K562 (cell line): ENCODE measurements around the gene NPR3. TPM values are rescaled to one million over a fixed set of nuclear protein-coding genes. Genes with fewer than 3 reads are reported as not detected.

Source experiments
- ATAC-seq: fragments of 200-7000 bp; cut with Tn5 transposase; 3 replicates; pipeline ENCODE4 v1.9.1; 2020; ENCODE audit warnings: moderate library complexity
- BruUV-seq: library from RNA; stranded (reverse); fragments of 400-500 nt; replicated peaks from 2 replicates; lab custom pipeline; 2021; lab: Mats Ljungman, UMichigan
- CTCF ChIA-PET: fragments of 300-600 bp; formaldehyde crosslinking; extraction: SDS; loops from one replicate; lab custom pipeline; 2021; ENCODE audit warnings: low intra/inter-chr PET ratio; lab: Yijun Ruan, JAX
- POLR2A ChIA-PET: fragments of 300-600, 350-650 bp; sonication (Branson Sonifier 250); formaldehyde crosslinking; extraction: SDS; loops from one replicate; lab custom pipeline; 2021; ENCODE audit warnings: antibody characterized with exemption, inconsistent platforms; lab: Yijun Ruan, JAX
- DNase-seq, 4 experiments: peaks; one replicate each; pipeline versions ENCODE4 v3.0.0 to v3.0.0-alpha.2; 2011 to 2018; ENCODE audit warnings: low spot score in 3 of 4, mixed read lengths in 3 of 4; ENCODE audit errors: extremely low read depth in 1 of 4
- FAIRE-seq: peaks from 2 replicates; lab custom pipeline; 2011; peaks lifted over from hg19 to GRCh38; lab: Jason Lieb, UNC
- H2AFZ ChIP-seq: 2 replicates; pipeline ENCODE4 v1.6.0; 2011; ENCODE audit warnings: low read depth, low read length, control low read depth, inconsistent platforms
- H3K27ac ChIP-seq: fragments of 200-600 bp; 3 replicates; pipeline ENCODE4 v1.8.0; 2011; ENCODE audit warnings: low read depth, mild to moderate bottlenecking, control low read depth, inconsistent platforms, low read length, moderate library complexity, mixed read lengths; ENCODE audit errors: extremely low read depth
- H3K27me3 ChIP-seq, 2 experiments: fragments of 300-600 bp in 1 of 2; 2 replicates in 1 of 2; 3 replicates in 1 of 2; pipeline versions ENCODE4 v1.6.0 to v1.8.0; 2011; ENCODE audit warnings: inconsistent platforms in 2 of 2, low read length in 2 of 2, mild to moderate bottlenecking in 1 of 2, mixed read lengths in 1 of 2, moderate library complexity in 1 of 2; ENCODE audit not compliant: control insufficient read depth in 2 of 2, insufficient read depth in 2 of 2
- H3K36me3 ChIP-seq: fragments of 300-600 bp; 3 replicates; pipeline ENCODE4 v1.8.0; 2011; ENCODE audit warnings: mild to moderate bottlenecking, low read length, inconsistent platforms; ENCODE audit not compliant: control insufficient read depth, insufficient read depth
- H3K4me1 ChIP-seq, 2 experiments: fragments of 200-600 bp in 1 of 2; replicated peaks in 1 of 2; 2 replicates in 1 of 2; 3 replicates in 1 of 2; pipeline versions ENCODE4 v1.5.1 to v1.8.0; 2011; ENCODE audit warnings: inconsistent platforms in 2 of 2, low read length in 2 of 2, mild to moderate bottlenecking in 1 of 2, mixed read lengths in 1 of 2, moderate library complexity in 1 of 2; ENCODE audit not compliant: control insufficient read depth in 2 of 2, insufficient read depth in 2 of 2
- H3K4me2 ChIP-seq: 2 replicates; pipeline ENCODE4 v1.6.1; 2011; ENCODE audit warnings: low read length, control low read depth, inconsistent platforms, mixed read lengths; ENCODE audit not compliant: insufficient read depth
- H3K4me3 ChIP-seq: fragments of 200-600 bp; sonication (generic), shearing (Covaris generic); 2 replicates; pipeline ENCODE4 v1.5.1; 2016; ENCODE audit warnings: control low read depth, inconsistent platforms
- H3K79me2 ChIP-seq: fragments of 200-600 bp; 3 replicates; pipeline ENCODE4 v1.8.0; 2011; ENCODE audit warnings: low read length, inconsistent platforms; ENCODE audit not compliant: control insufficient read depth, insufficient read depth
- H3K9ac ChIP-seq, 2 experiments: 2 replicates each; pipeline versions ENCODE4 v1.6.0 to v1.6.1; 2011; ENCODE audit warnings: low read depth in 2 of 2, low read length in 2 of 2, control low read depth in 1 of 2, inconsistent platforms in 1 of 2, mild to moderate bottlenecking in 1 of 2, mixed read lengths in 1 of 2; ENCODE audit not compliant: insufficient read depth in 1 of 2
- H3K9me1 ChIP-seq: one replicate; pipeline ENCODE4 v1.6.0; 2011; ENCODE audit warnings: inconsistent platforms, mild to moderate bottlenecking, low read length, moderate library complexity; ENCODE audit not compliant: control insufficient read depth, insufficient read depth
- H3K9me3 ChIP-seq: replicated peaks from 2 replicates; pipeline ENCODE4 v1.5.1; 2011; ENCODE audit warnings: low read depth, low read length, inconsistent platforms; ENCODE audit not compliant: control insufficient read depth, insufficient read depth
- H4K20me1 ChIP-seq: replicated peaks from 2 replicates; pipeline ENCODE4 v1.6.1; 2011; ENCODE audit warnings: low read length, inconsistent platforms, mixed read lengths; ENCODE audit not compliant: control insufficient read depth, insufficient read depth
- DDX20 ChIP-seq: fragments of 450-650 bp; IDR thresholded peaks from 2 replicates; pipeline ENCODE4 v1.6.1; 2016; ENCODE audit warnings: missing genetic modification characterization, low read depth, mild to moderate bottlenecking, missing compliant biosample characterization, moderate library complexity
- GATAD2B ChIP-seq: fragments of 450-650 bp; IDR thresholded peaks from 2 replicates; pipeline ENCODE4 v1.6.1; 2017; ENCODE audit warnings: mild to moderate bottlenecking, borderline replicate concordance
- HNRNPUL1 ChIP-seq: fragments of 200-400 bp; formaldehyde crosslinking; IDR thresholded peaks from 2 replicates; pipeline ENCODE4 v1.6.1; 2017; ENCODE audit warnings: low read length
- LEF1 ChIP-seq: fragments of 450-650 bp; IDR thresholded peaks from 2 replicates; pipeline ENCODE4 v1.6.1; 2016; ENCODE audit warnings: mild to moderate bottlenecking
- NBN ChIP-seq: fragments of 450-650 bp; IDR thresholded peaks from 2 replicates; pipeline ENCODE4 v1.6.1; 2016; ENCODE audit warnings: low read depth, mild to moderate bottlenecking
- PCBP2 ChIP-seq: fragments of 200-400 bp; formaldehyde crosslinking; IDR thresholded peaks from 2 replicates; pipeline ENCODE4 v1.6.1; 2018; ENCODE audit warnings: low read length, low read depth, mild to moderate bottlenecking, moderate library complexity; ENCODE audit not compliant: poor library complexity, severe bottlenecking
- POLR2AphosphoS2 ChIP-seq: IDR thresholded peaks from 2 replicates; pipeline ENCODE4 v1.6.1; 2012; ENCODE audit warnings: low read length, improper control_type of control experiment
- SMAD1 ChIP-seq: fragments of 150-350 bp; IDR thresholded peaks from 2 replicates; pipeline ENCODE4 v1.6.1; 2014; ENCODE audit warnings: low read length, low read depth; ENCODE audit not compliant: partially characterized antibody
- ZNF696 ChIP-seq: fragments of 250-450 bp; sonication (Bioruptor Pico); conservative IDR thresholded peaks from 2 replicates; pipeline ENCODE4 v1.4.0; 2020; ENCODE audit warnings: mild to moderate bottlenecking, moderate library complexity
- whole genome bisulfite sequencing: fragments of 100-300 bp; shearing (Covaris generic); methylation state at CpG from one replicate; pipeline ENCODE4 v1.1.6; 2016; ENCODE audit warnings: low coverage, mixed read lengths; ENCODE audit not compliant: insufficient coverage; ENCODE audit errors: missing lambda C conversion rate; 5-methylcytosine and 5-hydroxymethylcytosine counted together
- in situ Hi-C: fragments of 300-500 bp; cut with MboI; formaldehyde crosslinking; loops from 4 replicates; pipeline ENCODE4 v1.15.0; 2018; ENCODE audit warnings: inconsistent platforms, mixed read lengths
- intact Hi-C: fragments of 100-400 bp; cut with micrococcal nuclease; formaldehyde crosslinking; loops from 2 replicates; pipeline ENCODE4 v1.14.2; 2022
- polyA plus RNA-seq, 8 experiments: library from polyadenylated mRNA; depleted of rRNA in 4 of 8; stranded (reverse) in 5 of 8; unstranded in 3 of 8; fragments of >200 nt; fragmentation: Nextera tagmentation in 2 of 8; fragmentation: Illumina TruSeq in 1 of 8; extraction: Ambion mirVana in 2 of 8; extraction: Trizol in 1 of 8; gene quantifications; 2 replicates each; pipeline versions ENCODE4 v1.2.1 to v1.2.3, GENCODE V29; 2011 to 2014; ENCODE audit warnings: inconsistent platforms in 1 of 8, missing spikeins in 1 of 8
- total RNA-seq, 7 experiments: library from RNA; depleted of rRNA in 6 of 7; stranded (reverse); fragments of >200 nt in 6 of 7; fragmentation: Illumina TruSeq in 2 of 7; extraction: Trizol in 2 of 7; gene quantifications; 2 replicates each; pipeline versions ENCODE4 v1.2.1 to v1.2.3, GENCODE V29; 2011 to 2021; ENCODE audit warnings: low replicate concordance in 1 of 7
- TF ChIP-seq, protein P1 (sequence below), 2 experiments: fragments of 450-650 bp; IDR thresholded peaks; 2 replicates each; pipeline ENCODE4 v1.6.1; 2016; ENCODE audit warnings: mild to moderate bottlenecking in 2 of 2, borderline replicate concordance in 1 of 2, low read depth in 1 of 2, moderate library complexity in 1 of 2
- TF ChIP-seq, protein P2 (sequence below): fragments of 450-650 bp; formaldehyde crosslinking; conservative IDR thresholded peaks from 2 replicates; pipeline ENCODE4 v1.4.0; 2022; ENCODE audit warnings: mild to moderate bottlenecking, missing genetic modification characterization

Gene NPR3
- total and polyA plus RNA-seq, 9 of the 15 experiments (the other 6 are each of a cell fraction or from before 2014, with no cell fraction given), result 0.01 to 0.11 (median 0.04) TPM; not detected in 2

DNA sequence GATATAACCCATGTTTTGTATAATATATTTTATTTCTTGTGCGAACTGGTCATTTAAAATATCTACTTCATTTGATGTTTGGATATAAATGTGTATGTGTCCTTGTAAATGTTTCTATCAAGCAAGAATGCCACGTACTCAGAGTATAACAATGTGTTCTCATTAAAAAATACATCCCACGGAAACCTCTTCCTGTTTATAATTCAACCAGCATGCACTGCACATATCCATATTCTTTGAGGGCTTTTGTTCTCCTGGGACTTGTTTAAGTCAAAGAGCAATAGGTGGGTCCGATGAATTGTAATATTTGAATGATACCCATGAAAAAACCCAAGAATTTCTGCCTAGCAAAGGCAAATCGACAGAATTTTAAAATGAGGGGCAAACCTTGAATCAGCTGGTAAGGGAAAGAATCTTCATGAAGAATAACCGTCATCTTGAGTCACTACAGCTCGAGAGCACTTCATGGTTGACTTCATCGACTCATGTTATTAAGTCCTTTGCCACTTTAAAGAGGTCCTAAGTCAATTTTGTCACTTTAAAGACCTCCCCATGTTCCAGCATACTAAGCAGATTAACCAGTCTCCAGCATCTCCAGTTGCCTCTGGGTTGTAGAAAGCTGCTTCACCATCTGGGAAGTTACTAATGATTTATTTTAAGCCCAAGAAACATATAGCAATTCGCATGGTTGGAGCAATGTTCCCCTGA lies 80.6 kb downstream of the NPR3 start:
- POLR2A ChIA-PET, result no interaction called here
- in situ Hi-C loops, result no loop called here
- no peak overlapping the region for H2AFZ ChIP-seq
- no peak for TF ChIP-seq POLR2AphosphoS2
- TF ChIP-seq, protein P1, sequence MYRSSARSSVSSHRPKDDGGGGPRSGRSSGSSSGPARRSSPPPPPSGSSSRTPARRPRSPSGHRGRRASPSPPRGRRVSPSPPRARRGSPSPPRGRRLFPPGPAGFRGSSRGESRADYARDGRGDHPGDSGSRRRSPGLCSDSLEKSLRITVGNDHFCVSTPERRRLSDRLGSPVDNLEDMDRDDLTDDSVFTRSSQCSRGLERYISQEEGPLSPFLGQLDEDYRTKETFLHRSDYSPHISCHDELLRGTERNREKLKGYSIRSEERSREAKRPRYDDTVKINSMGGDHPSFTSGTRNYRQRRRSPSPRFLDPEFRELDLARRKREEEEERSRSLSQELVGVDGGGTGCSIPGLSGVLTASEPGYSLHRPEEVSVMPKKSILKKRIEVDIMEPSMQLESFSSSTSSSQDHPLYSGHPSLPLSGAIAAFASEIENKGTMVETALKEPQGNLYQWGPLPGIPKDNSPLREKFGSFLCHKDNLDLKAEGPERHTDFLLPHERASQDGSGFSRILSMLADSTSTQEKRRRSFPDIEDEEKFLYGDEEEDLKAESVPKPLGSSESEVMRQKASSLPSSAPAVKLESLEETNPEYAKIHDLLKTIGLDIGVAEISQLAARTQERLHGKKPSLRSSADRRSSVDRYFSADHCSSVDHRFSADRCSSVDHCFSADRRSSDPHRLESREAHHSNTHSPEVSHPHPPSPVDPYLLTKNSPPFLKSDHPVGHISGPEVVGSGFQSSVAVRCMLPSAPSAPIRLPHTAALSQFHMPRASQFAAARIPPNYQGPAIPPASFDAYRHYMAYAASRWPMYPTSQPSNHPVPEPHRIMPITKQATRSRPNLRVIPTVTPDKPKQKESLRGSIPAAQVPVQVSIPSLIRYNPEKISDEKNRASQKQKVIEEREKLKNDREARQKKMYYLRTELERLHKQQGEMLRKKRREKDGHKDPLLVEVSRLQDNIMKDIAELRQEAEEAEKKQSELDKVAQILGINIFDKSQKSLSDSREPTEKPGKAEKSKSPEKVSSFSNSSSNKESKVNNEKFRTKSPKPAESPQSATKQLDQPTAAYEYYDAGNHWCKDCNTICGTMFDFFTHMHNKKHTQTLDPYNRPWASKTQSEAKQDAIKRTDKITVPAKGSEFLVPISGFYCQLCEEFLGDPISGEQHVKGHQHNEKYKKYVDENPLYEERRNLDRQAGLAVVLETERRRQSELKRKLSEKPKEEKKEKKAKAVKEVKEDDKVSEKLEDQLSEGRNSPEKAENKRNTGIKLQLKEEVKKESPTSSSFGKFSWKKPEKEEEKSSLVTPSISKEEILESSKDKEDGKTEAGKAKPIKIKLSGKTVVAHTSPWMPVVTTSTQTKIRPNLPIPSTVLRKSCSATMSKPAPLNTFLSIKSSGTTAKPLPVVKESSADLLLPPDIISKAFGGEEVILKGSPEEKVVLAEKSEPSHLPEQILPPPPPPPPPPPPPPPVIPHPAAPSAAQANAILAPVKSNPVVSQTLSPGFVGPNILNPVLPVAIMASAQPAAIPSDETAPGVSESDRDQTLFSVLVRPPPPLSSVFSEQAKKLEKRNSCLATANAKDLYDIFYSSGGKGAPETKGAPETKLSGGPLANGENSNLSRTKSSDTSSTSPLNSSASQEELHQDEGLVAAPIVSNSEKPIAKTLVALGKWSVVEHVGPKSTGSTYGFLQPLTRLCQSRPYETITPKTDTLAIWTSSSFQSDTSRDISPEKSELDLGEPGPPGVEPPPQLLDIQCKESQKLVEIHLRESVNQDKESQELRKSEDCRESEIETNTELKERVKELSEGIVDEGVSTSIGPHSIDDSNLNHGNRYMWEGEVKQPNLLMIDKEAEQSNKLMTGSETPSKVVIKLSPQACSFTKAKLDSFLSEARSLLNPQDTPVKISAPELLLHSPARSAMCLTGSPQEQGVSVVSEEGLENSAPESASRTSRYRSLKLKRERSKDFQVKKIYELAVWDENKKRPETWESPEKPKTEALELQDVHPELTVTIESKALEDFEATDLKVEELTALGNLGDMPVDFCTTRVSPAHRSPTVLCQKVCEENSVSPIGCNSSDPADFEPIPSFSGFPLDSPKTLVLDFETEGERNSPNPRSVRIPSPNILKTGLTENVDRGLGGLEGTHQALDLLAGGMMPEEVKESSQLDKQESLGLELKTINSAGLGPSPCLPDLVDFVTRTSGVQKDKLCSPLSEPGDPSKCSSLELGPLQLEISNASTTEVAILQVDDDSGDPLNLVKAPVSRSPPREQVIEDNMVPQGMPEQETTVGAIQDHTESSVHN (IDR thresholded peaks at IDR 0.05; ENCODE audit: borderline replicate concordance in 1 of 2, low read depth in 1 of 2), result no peak
- TF ChIP-seq, protein P2, sequence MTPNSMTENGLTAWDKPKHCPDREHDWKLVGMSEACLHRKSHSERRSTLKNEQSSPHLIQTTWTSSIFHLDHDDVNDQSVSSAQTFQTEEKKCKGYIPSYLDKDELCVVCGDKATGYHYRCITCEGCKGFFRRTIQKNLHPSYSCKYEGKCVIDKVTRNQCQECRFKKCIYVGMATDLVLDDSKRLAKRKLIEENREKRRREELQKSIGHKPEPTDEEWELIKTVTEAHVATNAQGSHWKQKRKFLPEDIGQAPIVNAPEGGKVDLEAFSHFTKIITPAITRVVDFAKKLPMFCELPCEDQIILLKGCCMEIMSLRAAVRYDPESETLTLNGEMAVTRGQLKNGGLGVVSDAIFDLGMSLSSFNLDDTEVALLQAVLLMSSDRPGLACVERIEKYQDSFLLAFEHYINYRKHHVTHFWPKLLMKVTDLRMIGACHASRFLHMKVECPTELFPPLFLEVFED, result no peak
- TF ChIP-seq GATAD2B, result no peak
- TF ChIP-seq ZNF696 (CRISPR knock-in tag), result no peak
- no peak for TF ChIP-seq HNRNPUL1
- TF ChIP-seq LEF1, result no peak
- no peak for TF ChIP-seq PCBP2
- no peak for TF ChIP-seq NBN
- no peak for TF ChIP-seq DDX20 (tag)
- no peak for TF ChIP-seq SMAD1

More for the DNA sequence above, 80.6 kb downstream of the NPR3 start:
- Histone ChIP-seq H3K27me3 (no peaks in the 10 kb centered on the region), H3K4me2 (no peak overlapping the region), H3K4me3 (no peak overlapping the region), H3K9me3 (no peaks in the 10 kb centered on the region), H3K9ac (no peak overlapping the region), H4K20me1 (no peaks in the 10 kb centered on the region), H3K27ac (no peak overlapping the region), H3K9me1 (no peaks in the 10 kb centered on the region), H3K79me2 (no peaks in the 10 kb centered on the region), H3K36me3 (no peaks in the 10 kb centered on the region), H3K4me1 (no peaks in the 10 kb centered on the region)
- FAIRE-seq (no peak), DNase-seq (no peak), ATAC-seq (no peak)
- intact Hi-C loops, result no loop called here
- CTCF ChIA-PET, result no interaction called here
- no TSS peak for BruUV-seq
- WGBS, result under 1% methylated on average over 9 of the region's 9 CpGs
